Measurements from ENCODE around the gene ZFP91.

ZFP91 gene

GRCh38 chr11:58575377-58576020 lies 3.4 kb upstream of the ZFP91 start, which contains the start of gene LPXN:
LPXN (minus strand) TSS chr11:58575856; CDS start chr11:58575772, 84 bp downstream.
- peaks cover 68% of the 10 kb centered on the region for H3K36me3 Mint-ChIP-seq (ENCODE audit: insufficient read depth)
- DNase-seq: peak; percentile 27 to 61 (median 42)
- peak within 1 kb of the TSS; percentile 90 to 92 for H3K4me3 Mint-ChIP-seq
- peaks cover 50 to 59% of the 10 kb centered on the region in 2 donors for H3K4me1 Mint-ChIP-seq (ENCODE audit: low read depth in 2 of 2)
- H3K27me3 Mint-ChIP-seq: no peaks in the 10 kb centered on the region
- no peaks in the 10 kb centered on the region for H3K9me3 Mint-ChIP-seq
- peak within 1 kb of the TSS; percentile 100 for H3K27ac Mint-ChIP-seq
- no peak for ATAC-seq (replicated peaks)

GRCh38 chr11:58576887-58577471 lies 1.9 kb upstream of the ZFP91 start:
- Mint-ChIP-seq H3K4me3 (peak overlapping the region; percentile 90 to 92), H3K27ac (peak overlapping the region; percentile 100), H3K27me3 (no peaks in the 10 kb centered on the region), H3K4me1 (ENCODE audit: low read depth in 2 of 2) (peaks cover 52 to 58% of the 10 kb centered on the region in 2 donors), H3K9me3 (no peaks in the 10 kb centered on the region), H3K36me3 (ENCODE audit: insufficient read depth) (peaks cover 69% of the 10 kb centered on the region)
- DNase-seq: no peak
- no peak for ATAC-seq (replicated peaks)

GRCh38 chr11:58577555-58578135 lies 1.2 kb upstream of the ZFP91 start:
- Mint-ChIP-seq H3K36me3 (ENCODE audit: insufficient read depth) (peaks cover 68% of the 10 kb centered on the region), H3K4me1 (ENCODE audit: low read depth in 2 of 2) (peaks cover 50 to 59% of the 10 kb centered on the region in 2 donors), H3K4me3 (peak overlapping the region; percentile 90 to 92)

GRCh38 chr11:58578136-58578634 lies 678 bp upstream of the ZFP91 start:
- ATAC-seq (replicated peaks) (no peak), DNase-seq (peak; percentile 89 to 91 (median 90))
- Mint-ChIP-seq H3K27me3 (no peaks in the 10 kb centered on the region), H3K36me3 (ENCODE audit: insufficient read depth) (peaks cover 63% of the 10 kb centered on the region), H3K4me1 (ENCODE audit: low read depth in 2 of 2) (peaks cover 50 to 63% of the 10 kb centered on the region in 2 donors), H3K4me3 (peak overlapping the region; percentile 90 to 92), H3K9me3 (no peaks in the 10 kb centered on the region), H3K27ac (peak overlapping the region; percentile 100)

More at GRCh38 chr11:58577555-58578135, 1.2 kb upstream of the ZFP91 start:
- DNase-seq (peak; percentile 73 to 79 (median 75)), ATAC-seq (replicated peaks) (peak; percentile 47)
- Mint-ChIP-seq H3K9me3 (no peaks in the 10 kb centered on the region), H3K27me3 (no peaks in the 10 kb centered on the region), H3K27ac (peak overlapping the region; percentile 100)

- Mint-ChIP-seq H3K27me3 (no peaks in the 10 kb centered on the region), H3K36me3 (ENCODE audit: insufficient read depth) (peaks cover 53% of the 10 kb centered on the region), H3K9me3 (no peaks in the 10 kb centered on the region), H3K27ac (peak overlapping the region; percentile 100), H3K4me1 (ENCODE audit: low read depth in 2 of 2) (peaks cover 45 to 58% of the 10 kb centered on the region in 2 donors), H3K4me3 (peak overlapping the region; percentile 90 to 92)
- ATAC-seq (replicated peaks) (peak; percentile 46), DNase-seq (peak; percentile 89 to 92 (median 90))
Measured at GRCh38 chr11:58579192-58580129, 598 bp downstream of the ZFP91 start.

- Mint-ChIP-seq H3K4me3 (peak overlapping the region; percentile 90 to 92), H3K27ac (peak overlapping the region; percentile 100), H3K27me3 (no peaks in the 10 kb centered on the region), H3K36me3 (ENCODE audit: insufficient read depth) (peaks cover 48% of the 10 kb centered on the region), H3K4me1 (ENCODE audit: low read depth in 2 of 2) (peaks cover 39 to 50% of the 10 kb centered on the region in 2 donors), H3K9me3 (no peaks in the 10 kb centered on the region)
- ATAC-seq (replicated peaks) (no peak), DNase-seq (no peak)
Measured at GRCh38 chr11:58580311-58580710, 1.4 kb downstream of the ZFP91 start.

GRCh38 chr11:58582437-58582836 lies 3.6 kb downstream of the ZFP91 start:
- ATAC-seq (replicated peaks) (no peak), DNase-seq (no peak)
- no peaks in the 10 kb centered on the region for H3K9me3 Mint-ChIP-seq
- peaks cover 29 to 50% of the 10 kb centered on the region in 2 donors for H3K4me1 Mint-ChIP-seq (ENCODE audit: low read depth in 2 of 2)
- H3K36me3 Mint-ChIP-seq (ENCODE audit: insufficient read depth): peaks cover 38% of the 10 kb centered on the region
- H3K4me3 Mint-ChIP-seq: peak overlapping the region in 1 of 2 donors; percentile 92
- no peaks in the 10 kb centered on the region for H3K27me3 Mint-ChIP-seq
- no peak overlapping the region for H3K27ac Mint-ChIP-seq

GRCh38 chr11:58586998-58587397 lies 8.1 kb downstream of the ZFP91 start:
- DNase-seq (no peak), ATAC-seq (replicated peaks) (no peak)
- Mint-ChIP-seq H3K27ac (no peak overlapping the region), H3K4me1 (ENCODE audit: low read depth in 2 of 2) (peaks cover 12 to 35% of the 10 kb centered on the region in 2 donors), H3K9me3 (no peaks in the 10 kb centered on the region), H3K27me3 (no peaks in the 10 kb centered on the region), H3K36me3 (ENCODE audit: insufficient read depth) (peaks cover 10% of the 10 kb centered on the region), H3K4me3 (no peak overlapping the region)

- Mint-ChIP-seq H3K27me3 (no peaks in the 10 kb centered on the region), H3K4me3 (no peak overlapping the region), H3K9me3 (no peaks in the 10 kb centered on the region), H3K27ac (no peak overlapping the region), H3K4me1 (ENCODE audit: low read depth in 2 of 2) (peaks cover 26 to 43% of the 10 kb centered on the region in 2 donors), H3K36me3 (ENCODE audit: insufficient read depth) (peaks cover 15% of the 10 kb centered on the region)
- DNase-seq (no peak), ATAC-seq (replicated peaks) (no peak)
Measured at GRCh38 chr11:58591659-58592058, 12.8 kb downstream of the ZFP91 start.

GRCh38 chr11:58592760-58593472 lies 14.1 kb downstream of the ZFP91 start:
- no peak for ATAC-seq (replicated peaks)
- H3K9me3 Mint-ChIP-seq: no peaks in the 10 kb centered on the region
- DNase-seq: no peak
- H3K4me1 Mint-ChIP-seq (ENCODE audit: low read depth in 2 of 2): peaks cover 27 to 53% of the 10 kb centered on the region in 2 donors
- H3K27ac Mint-ChIP-seq: no peak overlapping the region
- peaks cover 15% of the 10 kb centered on the region for H3K36me3 Mint-ChIP-seq (ENCODE audit: insufficient read depth)
- H3K27me3 Mint-ChIP-seq: no peaks in the 10 kb centered on the region
- no peak overlapping the region for H3K4me3 Mint-ChIP-seq

GRCh38 chr11:58594826-58595225 lies 16.0 kb downstream of the ZFP91 start:
- peaks cover 9% of the 10 kb centered on the region for H3K36me3 Mint-ChIP-seq (ENCODE audit: insufficient read depth)
- no peak for DNase-seq
- H3K27ac Mint-ChIP-seq: no peak overlapping the region
- peaks cover 36 to 65% of the 10 kb centered on the region in 2 donors for H3K4me1 Mint-ChIP-seq (ENCODE audit: low read depth in 2 of 2)
- no peaks in the 10 kb centered on the region for H3K9me3 Mint-ChIP-seq
- H3K27me3 Mint-ChIP-seq: no peaks in the 10 kb centered on the region
- H3K4me3 Mint-ChIP-seq: no peak overlapping the region
- no peak for ATAC-seq (replicated peaks)

GRCh38 chr11:58596621-58597020 lies 17.8 kb downstream of the ZFP91 start:
- Mint-ChIP-seq H3K27me3 (no peaks in the 10 kb centered on the region), H3K36me3 (ENCODE audit: insufficient read depth) (peaks cover 13% of the 10 kb centered on the region), H3K9me3 (no peaks in the 10 kb centered on the region), H3K4me1 (ENCODE audit: low read depth in 2 of 2) (peaks cover 44 to 75% of the 10 kb centered on the region in 2 donors), H3K27ac (peak overlapping the region; percentile 33 to 70), H3K4me3 (no peak overlapping the region)
- DNase-seq (no peak), ATAC-seq (replicated peaks) (no peak)
